HG03558 (cell line): ENCODE results near the gene ABHD14A.

ENCODE experiments used
- ATAC-seq: cut with Tn5 transposase; IDR thresholded peaks from one replicate; pipeline ENCODE4 v1.9.1; 2021; ENCODE audit warnings: moderate number of reproducible peaks; ENCODE audit not compliant: unreplicated experiment; ENCODE audit errors: extremely low read depth

ABHD14A gene

GRCh38 chr3:51955175-51955892 lies 19.5 kb upstream of the ABHD14A start, which contains the start of gene GPR62:
Gene GPR62 (plus strand): TSS chr3:51955381. CDS start chr3:51955653, 272 bp downstream.
- ATAC-seq, result no peak

- ATAC-seq, result no peak
Measured at GRCh38 chr3:51955893-51956770, 18.7 kb upstream of the ABHD14A start.

GRCh38 chr3:51957520-51958205 lies 17.2 kb upstream of the ABHD14A start:
- ATAC-seq, result no peak

- no peak for ATAC-seq
Measured at GRCh38 chr3:51958603-51959521, 16.0 kb upstream of the ABHD14A start.

- no peak for ATAC-seq
Measured at GRCh38 chr3:51959651-51960050, 15.2 kb upstream of the ABHD14A start.

GRCh38 chr3:51960386-51960785 lies 14.5 kb upstream of the ABHD14A start:
- ATAC-seq, result no peak

- no peak for ATAC-seq
Measured at GRCh38 chr3:51961011-51961410, 13.9 kb upstream of the ABHD14A start.

- no peak for ATAC-seq
Measured at GRCh38 chr3:51961602-51962569, 13.0 kb upstream of the ABHD14A start.

- ATAC-seq, result no peak
Measured at GRCh38 chr3:51962854-51963530, 11.9 kb upstream of the ABHD14A start.

- no peak for ATAC-seq
Measured at GRCh38 chr3:51963951-51964451, 10.9 kb upstream of the ABHD14A start.

- ATAC-seq, result no peak
Measured at GRCh38 chr3:51964521-51964920, 10.3 kb upstream of the ABHD14A start.

GRCh38 chr3:51966016-51966415 lies 8.8 kb upstream of the ABHD14A start:
- ATAC-seq, result no peak

GRCh38 chr3:51966486-51966885 lies 8.4 kb upstream of the ABHD14A start:
- ATAC-seq, result no peak

GRCh38 chr3:51966922-51967383 lies 7.9 kb upstream of the ABHD14A start:
- ATAC-seq, result no peak

- ATAC-seq, result no peak
Measured at GRCh38 chr3:51967384-51968169, 7.3 kb upstream of the ABHD14A start, which contains the start of gene PCBP4. Gene PCBP4 (minus strand): TSS chr3:51967454. CDS start chr3:51961240, 6,214 bp downstream.

- no peak for ATAC-seq
Measured at GRCh38 chr3:51968170-51968775, 6.6 kb upstream of the ABHD14A start.
